Measurements from ENCODE around the gene SRPK1.

GRCh38 chr6:35926509-35927215 is 5.8 kb upstream of the SRPK1 start:
- no peak for TF ChIP-seq CTCF (conservative IDR thresholded peaks at IDR 0.05; ENCODE audit: low read depth, low read length)
- TF ChIP-seq EZH2 (IDR thresholded peaks at IDR 0.05; ENCODE audit: low read length, unreplicated experiment): no peak
- TF ChIP-seq EZH2phosphoT487 (IDR thresholded peaks at IDR 0.05; ENCODE audit: borderline replicate concordance, low read length): no peak

Data from PC-3 (cell line).